ENCODE results near the gene ACOT6.

The ACOT6 gene

DNA sequence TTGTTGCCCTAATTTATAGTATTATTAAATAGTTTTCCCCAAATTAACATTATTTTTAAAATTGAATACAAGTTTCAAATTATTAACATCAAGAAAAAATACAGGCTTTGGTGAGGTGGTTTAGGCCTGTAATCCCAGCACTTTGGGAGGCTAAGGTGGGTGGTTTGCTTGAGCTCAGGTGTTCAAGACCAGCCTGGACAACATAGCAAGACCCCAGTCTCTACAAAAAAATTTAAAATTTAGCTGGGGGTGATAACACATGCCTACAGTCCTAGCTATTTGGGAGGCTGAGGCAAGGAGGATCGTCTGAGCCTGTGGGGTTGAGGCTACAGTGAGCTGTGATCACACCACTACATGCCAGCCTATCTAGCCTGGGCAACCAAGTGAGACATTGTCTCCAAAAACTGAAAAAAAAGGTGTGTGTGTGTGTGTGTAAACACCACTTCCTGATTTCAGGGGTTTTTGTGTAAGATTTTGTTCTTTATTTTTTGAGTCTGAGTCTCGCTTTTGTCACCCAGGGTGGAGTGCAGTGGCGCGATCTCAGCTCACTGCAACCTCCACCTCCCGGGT lies 28.6 kb downstream of the ACOT6 start:
- H3K36me3 ChIP-seq (ENCODE audit: insufficient read depth) = no peaks in the 10 kb centered on the region

DNA sequence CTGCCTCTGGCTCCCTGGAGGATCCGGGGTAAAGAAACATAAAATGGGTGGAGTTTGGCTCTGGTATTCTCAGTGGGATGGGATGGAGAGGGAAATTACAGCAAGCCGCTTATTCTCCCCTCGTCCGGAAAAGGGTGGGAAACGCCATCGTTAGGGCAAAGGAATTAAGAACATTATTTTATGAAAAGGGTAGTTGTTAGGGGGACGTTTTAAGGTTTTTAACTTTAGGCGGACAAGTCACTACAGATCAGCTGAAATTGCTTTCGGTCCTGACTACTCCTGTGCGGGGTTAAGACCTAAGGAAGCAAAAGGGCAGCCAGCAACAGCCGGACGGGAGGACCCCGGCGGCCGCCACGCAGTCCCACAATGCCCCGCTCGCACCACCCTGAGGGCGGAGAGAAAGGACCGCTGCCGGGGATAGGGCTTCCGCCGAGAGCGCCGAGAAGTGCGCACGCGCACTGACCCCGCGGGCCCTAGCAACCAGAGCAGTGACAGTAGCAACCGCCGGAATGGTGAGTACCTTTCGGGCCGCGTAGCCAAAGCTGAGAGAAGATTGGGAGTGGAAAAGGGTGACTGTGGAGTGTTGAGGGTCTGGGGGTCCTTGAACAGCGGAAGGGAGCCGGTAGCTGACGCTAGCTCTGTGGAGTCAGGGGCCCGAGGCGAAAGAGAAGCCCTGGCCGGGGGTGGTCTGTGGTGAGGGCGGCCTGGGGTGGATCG lies 32.4 kb downstream of the ACOT6 start, which contains the start of gene DNAL1:
Gene DNAL1, plus strand, starts transcription at position 456 of the 717 bp plus-strand sequence. Its CDS starts 54 bp downstream, at position 510.
- peak within 1 kb of the TSS; percentile 72 for H2AFZ ChIP-seq (ENCODE audit: low read depth)
- H3K4me3 ChIP-seq (IDR thresholded peaks at IDR 0.05; ENCODE audit: insufficient read depth, low read depth, low read length) = no peak within 1 kb of the TSS
- H3K36me3 ChIP-seq (ENCODE audit: insufficient read depth) = no peaks in the 10 kb centered on the region
- H3K27ac ChIP-seq = no peak within 1 kb of the TSS
- no peaks in the 10 kb centered on the region for H3K79me2 ChIP-seq (ENCODE audit: insufficient read depth, low read depth)
- H3K27me3 ChIP-seq (ENCODE audit: insufficient read depth, low read depth) = no peaks in the 10 kb centered on the region
- TF ChIP-seq, protein P1, sequence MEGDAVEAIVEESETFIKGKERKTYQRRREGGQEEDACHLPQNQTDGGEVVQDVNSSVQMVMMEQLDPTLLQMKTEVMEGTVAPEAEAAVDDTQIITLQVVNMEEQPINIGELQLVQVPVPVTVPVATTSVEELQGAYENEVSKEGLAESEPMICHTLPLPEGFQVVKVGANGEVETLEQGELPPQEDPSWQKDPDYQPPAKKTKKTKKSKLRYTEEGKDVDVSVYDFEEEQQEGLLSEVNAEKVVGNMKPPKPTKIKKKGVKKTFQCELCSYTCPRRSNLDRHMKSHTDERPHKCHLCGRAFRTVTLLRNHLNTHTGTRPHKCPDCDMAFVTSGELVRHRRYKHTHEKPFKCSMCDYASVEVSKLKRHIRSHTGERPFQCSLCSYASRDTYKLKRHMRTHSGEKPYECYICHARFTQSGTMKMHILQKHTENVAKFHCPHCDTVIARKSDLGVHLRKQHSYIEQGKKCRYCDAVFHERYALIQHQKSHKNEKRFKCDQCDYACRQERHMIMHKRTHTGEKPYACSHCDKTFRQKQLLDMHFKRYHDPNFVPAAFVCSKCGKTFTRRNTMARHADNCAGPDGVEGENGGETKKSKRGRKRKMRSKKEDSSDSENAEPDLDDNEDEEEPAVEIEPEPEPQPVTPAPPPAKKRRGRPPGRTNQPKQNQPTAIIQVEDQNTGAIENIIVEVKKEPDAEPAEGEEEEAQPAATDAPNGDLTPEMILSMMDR (conservative IDR thresholded peaks at IDR 0.05; ENCODE audit: low read depth, low read length) = no peak
- no peaks in the 10 kb centered on the region for H4K20me1 ChIP-seq (ENCODE audit: insufficient read depth)
- H3K4me2 ChIP-seq = peak within 1 kb of the TSS; percentile 61
- peaks cover 16% of the 10 kb centered on the region for H3K4me1 ChIP-seq (ENCODE audit: low read depth, poor library complexity, severe bottlenecking)
- peak within 1 kb of the TSS; percentile 45; the same call in 1 of the 2 replicates for H3K9ac ChIP-seq

More for the DNA sequence above, 28.6 kb downstream of the ACOT6 start:
- no peaks in the 10 kb centered on the region for H3K79me2 ChIP-seq (ENCODE audit: insufficient read depth, low read depth)
- TF ChIP-seq, protein P1 (conservative IDR thresholded peaks at IDR 0.05; ENCODE audit: low read depth, low read length) = no peak
- H3K9ac ChIP-seq = no peak overlapping the region
- no peak overlapping the region for H2AFZ ChIP-seq (ENCODE audit: low read depth)
- H3K27ac ChIP-seq = no peak overlapping the region
- peaks cover 5% of the 10 kb centered on the region for H3K4me1 ChIP-seq (ENCODE audit: low read depth, poor library complexity, severe bottlenecking)
- H4K20me1 ChIP-seq (ENCODE audit: insufficient read depth) = no peaks in the 10 kb centered on the region
- H3K4me2 ChIP-seq = no peak overlapping the region
- no peak overlapping the region for H3K4me3 ChIP-seq (IDR thresholded peaks at IDR 0.05; ENCODE audit: insufficient read depth, low read depth, low read length)
- no peaks in the 10 kb centered on the region for H3K27me3 ChIP-seq (ENCODE audit: insufficient read depth, low read depth)

DNA sequence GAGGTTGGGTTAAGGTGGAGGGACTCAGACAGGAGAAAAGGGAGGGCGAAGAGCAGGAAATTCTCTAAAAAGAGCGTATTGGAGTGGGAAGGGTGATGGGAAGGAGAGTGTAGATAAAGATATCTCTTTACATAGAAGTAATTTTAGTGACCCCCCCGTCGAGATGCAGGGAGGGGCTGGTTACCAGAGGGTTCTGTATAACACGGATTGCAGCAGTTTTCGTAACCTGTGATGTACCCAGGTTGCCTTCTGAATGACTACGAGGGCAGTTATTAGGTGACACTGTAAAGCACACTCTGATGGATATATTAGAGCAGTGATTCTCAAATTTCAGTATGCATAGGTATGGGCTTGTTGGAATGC lies 32.9 kb downstream of the ACOT6 start:
- Histone ChIP-seq H3K36me3 (ENCODE audit: insufficient read depth) (no peaks in the 10 kb centered on the region), H3K4me3 (IDR thresholded peaks at IDR 0.05; ENCODE audit: insufficient read depth, low read depth, low read length) (no peak overlapping the region), H3K4me2 (peak overlapping the region; percentile 49; the same call in 1 of the 2 replicates), H2AFZ (ENCODE audit: low read depth) (peak overlapping the region; percentile 72), H3K27ac (no peak overlapping the region), H3K4me1 (ENCODE audit: low read depth, poor library complexity, severe bottlenecking) (peaks cover 16% of the 10 kb centered on the region), H3K79me2 (ENCODE audit: insufficient read depth, low read depth) (no peaks in the 10 kb centered on the region), H3K9ac (peak overlapping the region; percentile 45; the same call in 1 of the 2 replicates), H4K20me1 (ENCODE audit: insufficient read depth) (no peaks in the 10 kb centered on the region), H3K27me3 (ENCODE audit: insufficient read depth, low read depth) (no peaks in the 10 kb centered on the region)
- TF ChIP-seq, protein P1 (conservative IDR thresholded peaks at IDR 0.05; ENCODE audit: low read depth, low read length) = no peak

DNA sequence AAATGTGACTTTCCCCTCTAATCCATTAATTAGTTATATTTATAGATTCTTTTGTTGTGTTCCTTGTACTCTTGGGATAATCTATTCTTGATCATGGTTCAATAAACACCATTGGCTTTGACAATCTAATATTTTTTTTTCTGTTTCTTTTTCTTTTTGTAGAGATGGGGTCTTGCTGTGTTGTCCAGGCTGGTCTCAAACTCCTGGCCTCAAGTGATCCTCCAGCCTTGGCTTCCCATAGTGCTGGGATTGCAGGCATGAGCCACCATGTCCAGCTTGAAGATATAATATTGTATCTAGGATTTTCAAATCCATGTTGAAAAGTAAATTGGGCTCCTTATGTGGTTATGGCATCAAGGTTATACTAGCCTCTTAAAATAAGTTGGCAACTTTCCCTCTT lies 38.7 kb downstream of the ACOT6 start:
- TF ChIP-seq, protein P1 (conservative IDR thresholded peaks at IDR 0.05; ENCODE audit: low read depth, low read length) = no peak
- Histone ChIP-seq H3K27ac (no peak overlapping the region), H4K20me1 (ENCODE audit: insufficient read depth) (no peaks in the 10 kb centered on the region), H3K4me1 (ENCODE audit: low read depth, poor library complexity, severe bottlenecking) (peaks cover 9% of the 10 kb centered on the region), H3K4me2 (no peak overlapping the region), H3K36me3 (ENCODE audit: insufficient read depth) (no peaks in the 10 kb centered on the region), H3K9ac (no peak overlapping the region), H2AFZ (ENCODE audit: low read depth) (no peak overlapping the region), H3K79me2 (ENCODE audit: insufficient read depth, low read depth) (no peaks in the 10 kb centered on the region), H3K27me3 (ENCODE audit: insufficient read depth, low read depth) (no peaks in the 10 kb centered on the region), H3K4me3 (IDR thresholded peaks at IDR 0.05; ENCODE audit: insufficient read depth, low read depth, low read length) (no peak overlapping the region)
